ENCODE data around the gene LIPC.
A peak's percentile ranks its signal among the peaks of the same experiment; 100 is the strongest.

Gene LIPC

GRCh38 chr15:58484791-58485600 lies 53.2 kb downstream of the LIPC start:
- H3K9ac ChIP-seq (ENCODE audit: low read depth, low read length), result peak overlapping the region; percentile 28; the same call in 1 of the 2 replicates
- ATAC-seq (ENCODE audit: insufficient read depth, low read depth), result peak; percentile 92

DNA sequence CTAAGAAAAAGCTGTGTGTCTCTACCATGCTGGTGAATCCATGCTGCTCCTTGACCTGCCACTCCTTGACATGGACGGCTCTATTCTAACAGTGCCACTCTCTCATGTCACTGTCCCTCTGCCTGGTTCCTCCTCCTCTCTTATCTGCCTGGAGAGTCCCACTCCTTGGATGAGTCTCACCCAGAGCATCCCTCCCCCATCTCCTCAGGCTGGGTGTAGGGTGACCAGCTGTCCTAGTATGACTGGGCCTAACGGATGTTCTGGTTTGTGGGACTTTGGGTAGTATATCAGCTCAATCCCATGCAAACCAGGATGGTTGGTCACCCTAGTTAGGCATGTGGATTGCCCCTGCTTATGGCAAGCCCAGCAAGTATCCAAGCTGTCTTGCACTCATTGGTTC lies 54.3 kb downstream of the LIPC start:
- peaks cover 39% of the 10 kb centered on the region for H3K4me1 ChIP-seq (ENCODE audit: insufficient read depth, low read length)
- H3K9ac ChIP-seq (ENCODE audit: low read depth, low read length), result no peak overlapping the region
- H3K4me3 ChIP-seq (ENCODE audit: low read depth in 1 of 2, low read length in 2 of 2), result no peak overlapping the region
- no peak overlapping the region for H3K4me2 ChIP-seq (ENCODE audit: insufficient read depth, low read length)
- no peaks in the 10 kb centered on the region for H3K79me2 ChIP-seq (ENCODE audit: insufficient read depth, low read length)
- DNase-seq (no peak), ATAC-seq (ENCODE audit: insufficient read depth, low read depth) (no peak)
- H3K27ac ChIP-seq (ENCODE audit: low read length), result peak overlapping the region; percentile 87
- no peak overlapping the region for H2AFZ ChIP-seq (ENCODE audit: low read depth, low read length)
- H3K9me3 ChIP-seq (ENCODE audit: insufficient read depth, low read length, severe bottlenecking), result peaks cover 12% of the 10 kb centered on the region
- no peaks in the 10 kb centered on the region for H3K36me3 ChIP-seq (ENCODE audit: insufficient read depth, low read length)
- no peak for TF ChIP-seq EZH2 (IDR thresholded peaks at IDR 0.05; ENCODE audit: borderline replicate concordance, low read depth, low read length, severe bottlenecking)
- TF ChIP-seq, protein P1, sequence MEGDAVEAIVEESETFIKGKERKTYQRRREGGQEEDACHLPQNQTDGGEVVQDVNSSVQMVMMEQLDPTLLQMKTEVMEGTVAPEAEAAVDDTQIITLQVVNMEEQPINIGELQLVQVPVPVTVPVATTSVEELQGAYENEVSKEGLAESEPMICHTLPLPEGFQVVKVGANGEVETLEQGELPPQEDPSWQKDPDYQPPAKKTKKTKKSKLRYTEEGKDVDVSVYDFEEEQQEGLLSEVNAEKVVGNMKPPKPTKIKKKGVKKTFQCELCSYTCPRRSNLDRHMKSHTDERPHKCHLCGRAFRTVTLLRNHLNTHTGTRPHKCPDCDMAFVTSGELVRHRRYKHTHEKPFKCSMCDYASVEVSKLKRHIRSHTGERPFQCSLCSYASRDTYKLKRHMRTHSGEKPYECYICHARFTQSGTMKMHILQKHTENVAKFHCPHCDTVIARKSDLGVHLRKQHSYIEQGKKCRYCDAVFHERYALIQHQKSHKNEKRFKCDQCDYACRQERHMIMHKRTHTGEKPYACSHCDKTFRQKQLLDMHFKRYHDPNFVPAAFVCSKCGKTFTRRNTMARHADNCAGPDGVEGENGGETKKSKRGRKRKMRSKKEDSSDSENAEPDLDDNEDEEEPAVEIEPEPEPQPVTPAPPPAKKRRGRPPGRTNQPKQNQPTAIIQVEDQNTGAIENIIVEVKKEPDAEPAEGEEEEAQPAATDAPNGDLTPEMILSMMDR (IDR thresholded peaks at IDR 0.05; ENCODE audit: borderline replicate concordance, extremely low read depth, low read length, poor library complexity, severe bottlenecking), result no peak
- H4K20me1 ChIP-seq (ENCODE audit: insufficient read depth, low read length), result no peaks in the 10 kb centered on the region
- H3K27me3 ChIP-seq (ENCODE audit: insufficient read depth, low read length, poor library complexity), result no peaks in the 10 kb centered on the region

More at GRCh38 chr15:58484791-58485600, 53.2 kb downstream of the LIPC start:
- DNase-seq, result peak; percentile 81
- Histone ChIP-seq H3K36me3 (ENCODE audit: insufficient read depth, low read length) (no peaks in the 10 kb centered on the region), H3K27ac (ENCODE audit: low read length) (peak overlapping the region; percentile 87), H3K4me2 (ENCODE audit: insufficient read depth, low read length) (peak overlapping the region; percentile 43), H3K9me3 (ENCODE audit: insufficient read depth, low read length, severe bottlenecking) (peaks cover 12% of the 10 kb centered on the region), H3K27me3 (ENCODE audit: insufficient read depth, low read length, poor library complexity) (no peaks in the 10 kb centered on the region), H3K4me1 (ENCODE audit: insufficient read depth, low read length) (peaks cover 39% of the 10 kb centered on the region), H4K20me1 (ENCODE audit: insufficient read depth, low read length) (no peaks in the 10 kb centered on the region), H3K4me3 (ENCODE audit: low read depth in 1 of 2, low read length in 2 of 2) (no peak overlapping the region; a peak in 1 of 4 replicates), H2AFZ (ENCODE audit: low read depth, low read length) (peak overlapping the region; percentile 57), H3K79me2 (ENCODE audit: insufficient read depth, low read length) (no peaks in the 10 kb centered on the region)
- TF ChIP-seq EZH2 (IDR thresholded peaks at IDR 0.05; ENCODE audit: borderline replicate concordance, low read depth, low read length, severe bottlenecking), result no peak
- TF ChIP-seq, protein P1 (IDR thresholded peaks at IDR 0.05; ENCODE audit: borderline replicate concordance, extremely low read depth, low read length, poor library complexity, severe bottlenecking), result no peak

DNA sequence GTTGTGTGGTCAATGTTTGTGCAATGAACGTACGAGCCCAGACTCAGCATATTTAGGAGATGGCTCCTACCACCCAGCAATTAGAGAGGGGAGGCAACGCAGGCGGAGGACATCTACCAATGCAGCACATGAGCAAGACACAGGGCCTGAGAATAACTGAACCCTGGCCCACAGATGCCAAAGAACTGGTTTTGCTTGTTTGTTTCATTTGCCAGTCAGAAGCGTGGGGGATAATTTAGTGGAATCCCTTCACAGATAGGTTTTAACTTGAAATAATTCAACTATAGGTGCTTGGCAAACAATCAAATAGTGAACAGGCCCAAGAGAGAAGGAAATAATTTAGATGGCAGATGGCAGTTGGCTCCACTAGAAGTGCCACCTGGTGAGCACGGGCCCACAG lies 54.8 kb downstream of the LIPC start:
- DNase-seq, result no peak
- Histone ChIP-seq H3K79me2 (ENCODE audit: insufficient read depth, low read length) (no peaks in the 10 kb centered on the region), H3K27ac (ENCODE audit: low read length) (peak overlapping the region; percentile 87; the same call in 1 of the 2 replicates), H3K27me3 (ENCODE audit: insufficient read depth, low read length, poor library complexity) (no peaks in the 10 kb centered on the region), H4K20me1 (ENCODE audit: insufficient read depth, low read length) (no peaks in the 10 kb centered on the region), H3K9me3 (ENCODE audit: insufficient read depth, low read length, severe bottlenecking) (peaks cover 12% of the 10 kb centered on the region), H3K36me3 (ENCODE audit: insufficient read depth, low read length) (no peaks in the 10 kb centered on the region), H2AFZ (ENCODE audit: low read depth, low read length) (no peak overlapping the region), H3K4me2 (ENCODE audit: insufficient read depth, low read length) (no peak overlapping the region), H3K9ac (ENCODE audit: low read depth, low read length) (no peak overlapping the region), H3K4me3 (ENCODE audit: low read depth in 1 of 2, low read length in 2 of 2) (no peak overlapping the region), H3K4me1 (ENCODE audit: insufficient read depth, low read length) (peaks cover 39% of the 10 kb centered on the region)
- no peak for TF ChIP-seq EZH2 (IDR thresholded peaks at IDR 0.05; ENCODE audit: borderline replicate concordance, low read depth, low read length, severe bottlenecking)
- TF ChIP-seq, protein P1 (IDR thresholded peaks at IDR 0.05; ENCODE audit: borderline replicate concordance, extremely low read depth, low read length, poor library complexity, severe bottlenecking), result no peak
- ATAC-seq (ENCODE audit: insufficient read depth, low read depth), result no peak

Measured in DND-41 (cell line).